Stomach (tissue), 4 donors: ENCODE data around the gene TFCP2L1.

Source experiments
- CTCF ChIP-seq, 7 experiments: fragments of 450-650 bp in 4 of 7; fragments of 200-600 bp in 3 of 7; sonication (generic) in 3 of 7; IDR thresholded peaks; one replicate each; pipeline ENCODE4 v1.5.1; 2016 to 2019; ENCODE audit warnings: antibody characterized with exemption in 7 of 7, control low read depth in 2 of 7, mild to moderate bottlenecking in 1 of 7
- POLR2A ChIP-seq, 4 donors: fragments of 450-650 bp; IDR thresholded peaks; one replicate each; pipeline ENCODE4 v1.6.1; 2016; ENCODE audit warnings: antibody characterized with exemption in 4 of 4, control low read depth in 2 of 4, mild to moderate bottlenecking in 1 of 4, moderate library complexity in 1 of 4

DNA sequence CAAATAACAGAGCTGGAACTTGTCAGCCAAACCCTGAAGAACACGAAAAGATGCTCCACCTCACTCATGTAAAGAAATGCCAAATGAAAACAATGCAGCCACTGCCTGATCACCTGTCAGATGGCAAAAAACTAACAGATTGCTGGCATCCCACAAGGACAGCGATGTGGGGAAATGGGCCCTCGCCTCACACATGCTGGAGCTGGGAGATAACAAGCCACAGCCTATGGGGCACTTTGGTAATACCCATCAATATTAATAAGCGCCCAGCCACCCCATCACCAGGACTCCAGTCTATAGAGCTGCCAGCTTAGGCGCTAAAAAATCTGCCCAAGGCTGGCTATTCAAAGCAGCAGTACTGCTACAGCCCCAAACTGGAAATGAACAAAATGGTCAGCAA, 27.0 kb downstream of the TFCP2L1 start:
- TF ChIP-seq POLR2A (IDR thresholded peaks at IDR 0.05) = no peak
- no peak for TF ChIP-seq CTCF (IDR thresholded peaks at IDR 0.05)
